Peyer's patch (tissue), 4 donors: ENCODE measurements around the gene GNB2. TPM values are rescaled to one million over a fixed set of nuclear protein-coding genes. Genes with fewer than 3 reads are reported as not detected.

Source experiments
- DNase-seq, 3 donors: peaks; one replicate each; pipeline ENCODE4 v3.0.0-alpha.2; 2017 to 2019
- H3K27ac ChIP-seq, 4 donors: fragments of 200-600 bp; sonication (generic); one replicate each; pipeline ENCODE4 v1.5.1; 2016 to 2019
- H3K27me3 ChIP-seq, 2 donors: fragments of 200-600 bp; sonication (generic); one replicate each; pipeline ENCODE4 v1.5.1; 2019
- H3K36me3 ChIP-seq, 3 donors: fragments of 200-600 bp; sonication (generic); one replicate each; pipeline ENCODE4 v1.5.1; 2016 to 2019
- H3K4me1 ChIP-seq, 4 donors: fragments of 200-600 bp; sonication (generic); one replicate each; pipeline ENCODE4 v1.5.1; 2016 to 2019
- H3K4me3 ChIP-seq, 4 donors: fragments of 200-600 bp; sonication (generic); 1 replicate in 3 of 4; 2 replicates in 1 of 4; pipeline ENCODE4 v1.5.1; 2016 to 2019; ENCODE audit warnings: mild to moderate bottlenecking in 1 of 4
- H3K9me3 ChIP-seq, 4 donors: fragments of 200-600 bp; sonication (generic); one replicate each; pipeline ENCODE4 v1.5.1; 2016 to 2019; ENCODE audit warnings: mild to moderate bottlenecking in 1 of 4
- CTCF ChIP-seq, 6 experiments: fragments of 450-650 bp in 4 of 6; fragments of 200-600 bp in 2 of 6; sonication (generic) in 1 of 6; IDR thresholded peaks; one replicate each; pipeline ENCODE4 v1.5.1; 2017 to 2019; ENCODE audit warnings: antibody characterized with exemption in 6 of 6, mild to moderate bottlenecking in 3 of 6, moderate library complexity in 1 of 6
- POLR2A ChIP-seq, 2 donors: fragments of 450-650 bp; IDR thresholded peaks; one replicate each; pipeline ENCODE4 v1.5.1; 2017; ENCODE audit warnings: antibody characterized with exemption in 2 of 2, mild to moderate bottlenecking in 2 of 2, moderate library complexity in 2 of 2
- total RNA-seq, 4 donors: library from RNA; depleted of rRNA; stranded (reverse); fragments of >200 nt; gene quantifications; one replicate each; pipeline ENCODE4 v1.1.0, GENCODE V29; 2016

The GNB2 gene
- 100 to 1,000 TPM; 123 to 236 (median 172) TPM for total RNA-seq

- peak; percentile 59 to 75 for TF ChIP-seq POLR2A (IDR thresholded peaks at IDR 0.05)
- peak in 1 of 6 experiments; percentile 22 for TF ChIP-seq CTCF (IDR thresholded peaks at IDR 0.05)
- DNase-seq = peak; percentile 99 to 100 (median 100)
Measured at GRCh38 chr7:100673302-100673941, at the start of gene GNB2. GNB2 (plus strand) TSS chr7:100673740; CDS start chr7:100676266, 2,526 bp downstream.

GRCh38 chr7:100623951-100624824 is 49.4 kb upstream of the GNB2 start:
- no peak for DNase-seq
- no peak overlapping the region for H3K27ac ChIP-seq
- H3K4me3 ChIP-seq = no peak overlapping the region
- no peaks in the 10 kb centered on the region for H3K27me3 ChIP-seq
- H3K36me3 ChIP-seq = no peaks in the 10 kb centered on the region
- H3K4me1 ChIP-seq = peaks cover 0 to 12% (median 6%) of the 10 kb centered on the region in 4 donors
- TF ChIP-seq POLR2A (IDR thresholded peaks at IDR 0.05) (no peak), CTCF (IDR thresholded peaks at IDR 0.05) (no peak)
- no peaks in the 10 kb centered on the region for H3K9me3 ChIP-seq

More at GRCh38 chr7:100673302-100673941, at the start of gene GNB2:
- peak within 1 kb of the TSS; percentile 95 to 97 (median 96) for H3K27ac ChIP-seq
- H3K27me3 ChIP-seq = no peaks in the 10 kb centered on the region
- H3K4me1 ChIP-seq = peaks cover 0 to 22% (median 2%) of the 10 kb centered on the region in 4 donors
- peak within 1 kb of the TSS; percentile 73 to 91 (median 86) for H3K4me3 ChIP-seq
- no peaks in the 10 kb centered on the region for H3K9me3 ChIP-seq
- peaks cover 0 to 21% (median 0%) of the 10 kb centered on the region in 3 donors for H3K36me3 ChIP-seq

GRCh38 chr7:100626055-100626454 is 47.5 kb upstream of the GNB2 start:
- TF ChIP-seq CTCF (IDR thresholded peaks at IDR 0.05) (no peak), POLR2A (IDR thresholded peaks at IDR 0.05) (no peak)
- no peak for DNase-seq
- Histone ChIP-seq H3K27me3 (no peaks in the 10 kb centered on the region), H3K4me3 (peak overlapping the region; percentile 11 to 43 (median 35)), H3K4me1 (peaks cover 0 to 12% (median 6%) of the 10 kb centered on the region in 4 donors), H3K9me3 (no peaks in the 10 kb centered on the region), H3K27ac (peak overlapping the region in 3 of 4 donors; percentile 51 to 71 (median 67)), H3K36me3 (no peaks in the 10 kb centered on the region)

- Histone ChIP-seq H3K4me3 (peak overlapping the region; percentile 11 to 43 (median 35)), H3K9me3 (no peaks in the 10 kb centered on the region), H3K36me3 (no peaks in the 10 kb centered on the region), H3K27me3 (no peaks in the 10 kb centered on the region), H3K4me1 (peaks cover 0 to 12% (median 6%) of the 10 kb centered on the region in 4 donors), H3K27ac (peak overlapping the region; percentile 51 to 71 (median 62))
- peak in 1 of 2 donors; percentile 24 for TF ChIP-seq POLR2A (IDR thresholded peaks at IDR 0.05)
- no peak for TF ChIP-seq CTCF (IDR thresholded peaks at IDR 0.05)
- peak; percentile 86 to 95 (median 92) for DNase-seq
Measured at GRCh38 chr7:100626530-100627237, 46.9 kb upstream of the GNB2 start.

DNA sequence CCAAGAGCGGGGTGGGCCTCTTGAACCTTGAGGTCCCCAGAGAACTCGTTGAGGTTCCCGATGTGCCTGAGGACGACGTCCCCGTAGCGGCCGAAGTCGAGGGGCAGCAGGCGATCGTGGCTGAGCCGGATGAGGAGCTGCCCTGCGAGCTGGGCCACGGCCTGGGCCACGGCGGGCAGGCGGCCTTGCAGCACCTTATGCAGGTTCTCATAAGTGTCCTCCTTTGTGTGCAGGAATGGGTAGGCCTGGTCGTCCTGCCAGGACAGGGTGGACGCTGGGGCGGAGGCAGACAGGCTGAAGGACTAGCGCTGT is 46.3 kb upstream of the GNB2 start:
- H3K36me3 ChIP-seq = no peaks in the 10 kb centered on the region
- no peaks in the 10 kb centered on the region for H3K9me3 ChIP-seq
- peaks cover 0 to 12% (median 6%) of the 10 kb centered on the region in 4 donors for H3K4me1 ChIP-seq
- TF ChIP-seq POLR2A (IDR thresholded peaks at IDR 0.05) (no peak), CTCF (IDR thresholded peaks at IDR 0.05) (no peak)
- H3K27me3 ChIP-seq = no peaks in the 10 kb centered on the region
- peak overlapping the region; percentile 51 to 71 (median 62) for H3K27ac ChIP-seq
- DNase-seq = no peak
- peak overlapping the region in 2 of 4 donors; percentile 35 for H3K4me3 ChIP-seq
